HG03108 (cell line): ENCODE results near the gene PIBF1.
A peak's percentile ranks its signal among the peaks of the same experiment; 100 is the strongest.
"Not testable (repeated sequence)": the region's sequence is repeated elsewhere in the genome, so short reads cannot be mapped to it uniquely, and the experiment has no call there.

Experiments used
- ATAC-seq: cut with Tn5 transposase; IDR thresholded peaks from one replicate; pipeline ENCODE4 v1.9.1; 2021; ENCODE audit warnings: moderate library complexity; ENCODE audit not compliant: unreplicated experiment

The PIBF1 gene

DNA sequence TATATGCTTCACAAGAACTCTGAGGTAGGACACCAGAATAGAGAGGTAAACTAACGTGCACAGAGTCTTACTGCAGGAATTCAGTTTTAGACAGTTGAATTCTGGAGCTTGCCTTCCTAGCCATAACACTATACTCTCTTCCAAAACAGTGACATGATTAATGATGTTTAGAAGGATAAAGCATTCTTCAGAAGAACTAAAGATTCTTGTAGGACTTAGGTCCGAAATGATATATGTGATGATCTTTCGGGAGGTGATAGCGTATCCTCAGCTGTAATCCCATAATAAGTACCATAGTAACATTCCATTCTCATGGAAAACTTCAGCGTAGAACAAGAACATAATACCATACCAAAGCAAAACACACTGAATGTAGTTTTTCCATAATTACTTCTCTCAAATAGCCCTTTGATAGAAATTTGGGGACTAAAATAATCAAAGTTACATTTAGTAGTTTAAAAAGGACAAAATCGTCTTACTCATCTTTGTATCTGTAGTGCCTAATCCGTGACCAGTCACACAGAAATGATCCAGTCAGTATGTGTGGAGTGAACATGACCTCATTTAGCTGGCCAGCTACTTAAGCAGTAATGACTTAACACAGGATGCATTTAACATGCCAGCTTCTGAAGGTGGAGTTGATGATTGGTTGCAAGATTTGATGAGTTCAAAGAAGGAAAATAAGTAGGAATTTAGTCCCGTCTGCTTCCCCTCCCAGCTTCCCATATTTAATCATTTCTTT, 38.4 kb downstream of the PIBF1 start:
- no peak for ATAC-seq

- no peak for ATAC-seq
Observed at GRCh38 chr13:72820898-72821279, 39.0 kb downstream of the PIBF1 start.

- no peak for ATAC-seq
Observed at GRCh38 chr13:72823081-72823480, 41.1 kb downstream of the PIBF1 start.

DNA sequence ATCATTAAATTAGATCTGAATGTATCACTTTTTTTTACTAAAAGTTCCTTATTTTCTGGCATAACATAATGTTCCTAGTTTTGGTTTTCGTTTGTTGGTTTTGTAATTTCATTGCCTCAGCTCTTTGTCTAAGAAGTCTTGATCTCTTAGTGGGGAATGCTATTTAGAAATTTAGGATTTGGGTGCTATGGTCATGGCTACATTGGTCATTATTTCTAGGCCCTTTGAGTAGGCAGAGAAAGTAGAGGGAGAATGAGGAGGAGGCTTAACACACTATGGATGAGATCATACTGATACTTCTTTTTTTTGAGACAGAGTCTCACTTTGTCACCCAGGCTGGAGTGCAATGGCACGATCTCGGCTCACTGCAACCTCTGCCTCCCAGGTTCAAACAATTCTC, 41.8 kb downstream of the PIBF1 start:
- no peak for ATAC-seq

DNA sequence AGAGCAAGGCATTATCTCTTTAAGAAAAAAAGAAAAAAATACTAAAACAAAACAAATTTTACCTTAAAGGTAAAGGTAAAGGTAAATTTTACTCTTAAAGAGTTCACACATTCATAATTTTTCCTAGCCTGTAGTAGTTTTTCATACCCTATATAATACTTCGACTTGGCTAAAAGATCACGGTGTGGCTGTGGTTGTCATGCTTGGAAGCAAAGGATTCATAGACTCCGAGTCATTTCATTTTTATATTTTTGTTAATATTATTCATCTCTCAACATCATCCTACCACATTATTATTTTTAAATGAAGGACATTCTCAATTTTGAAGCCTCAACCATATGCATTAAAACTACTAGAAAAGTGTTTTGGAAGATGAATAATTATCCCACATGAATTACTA, 52.7 kb downstream of the PIBF1 start:
- no peak for ATAC-seq

DNA sequence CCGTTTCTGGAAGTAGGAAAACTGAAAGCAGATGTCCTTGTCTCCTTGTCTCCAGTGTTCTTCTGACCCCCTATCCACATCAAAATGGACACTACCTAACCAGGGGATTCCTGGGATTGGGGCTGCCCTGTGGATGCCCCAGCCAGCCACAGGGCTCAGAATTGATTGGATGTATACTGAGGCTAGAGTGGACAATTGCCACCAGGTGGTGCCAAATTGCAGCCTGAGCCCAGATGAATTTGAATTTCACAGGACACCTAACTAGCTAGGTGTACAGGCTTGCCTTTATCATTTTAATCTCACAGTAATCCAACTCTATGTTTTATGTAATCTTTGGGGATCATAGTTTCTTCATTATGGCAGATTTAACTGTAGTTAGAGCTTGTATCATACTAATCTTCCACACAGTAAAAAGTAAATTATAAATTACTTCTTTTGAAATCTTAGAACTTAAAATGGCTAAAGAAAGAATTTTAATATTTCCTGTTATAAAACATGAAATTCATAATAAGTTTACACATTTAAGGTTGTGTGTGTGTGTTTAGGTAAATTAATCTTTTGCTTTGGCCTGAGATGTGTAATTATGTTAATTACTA, 58.0 kb downstream of the PIBF1 start:
- peak; percentile 87 for ATAC-seq

DNA sequence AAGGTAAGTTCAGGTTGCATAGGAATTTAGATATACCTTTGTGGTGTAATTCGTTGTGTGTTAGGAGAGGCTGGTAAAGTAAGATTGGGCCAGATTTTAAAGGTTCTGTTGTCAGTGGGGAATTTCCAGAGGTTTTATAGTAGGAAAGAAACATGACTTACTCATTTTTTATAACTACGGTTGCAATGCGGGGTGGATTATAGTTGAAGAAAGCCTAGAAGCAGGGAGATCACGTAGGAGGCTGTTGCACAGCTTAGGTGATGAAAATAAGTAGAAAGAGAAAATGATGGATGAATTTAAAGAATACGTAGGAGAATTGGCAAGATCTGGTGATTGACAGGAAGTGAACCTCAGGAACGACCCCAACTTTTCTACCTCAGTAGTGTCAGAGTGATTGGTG, 61.1 kb downstream of the PIBF1 start:
- no peak for ATAC-seq

DNA sequence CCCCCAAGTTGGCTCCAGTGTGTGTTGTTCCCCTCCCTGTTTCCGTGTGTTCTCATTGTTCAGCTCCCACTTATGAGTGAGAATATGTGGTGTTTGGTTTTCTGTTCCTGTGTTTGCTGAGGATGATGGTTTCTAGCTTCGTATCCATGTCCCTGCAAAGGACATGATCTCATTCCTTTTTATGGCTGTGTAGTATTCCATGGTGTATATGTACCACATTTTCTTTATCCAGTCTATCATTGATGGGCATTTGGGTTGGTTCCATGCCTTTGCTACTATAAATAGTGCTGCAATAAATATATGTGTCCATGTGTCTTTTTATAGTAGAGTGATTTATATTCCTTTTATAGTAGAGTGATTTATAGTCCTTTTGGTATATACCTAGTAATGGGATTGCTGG, 63.2 kb downstream of the PIBF1 start:
- ATAC-seq = not testable (repeated sequence)

GRCh38 chr13:72849571-72849970, 67.6 kb downstream of the PIBF1 start:
- ATAC-seq = no peak

GRCh38 chr13:72850959-72851677, 69.2 kb downstream of the PIBF1 start:
- no peak for ATAC-seq

GRCh38 chr13:72851678-72852014, 69.7 kb downstream of the PIBF1 start:
- no peak for ATAC-seq

DNA sequence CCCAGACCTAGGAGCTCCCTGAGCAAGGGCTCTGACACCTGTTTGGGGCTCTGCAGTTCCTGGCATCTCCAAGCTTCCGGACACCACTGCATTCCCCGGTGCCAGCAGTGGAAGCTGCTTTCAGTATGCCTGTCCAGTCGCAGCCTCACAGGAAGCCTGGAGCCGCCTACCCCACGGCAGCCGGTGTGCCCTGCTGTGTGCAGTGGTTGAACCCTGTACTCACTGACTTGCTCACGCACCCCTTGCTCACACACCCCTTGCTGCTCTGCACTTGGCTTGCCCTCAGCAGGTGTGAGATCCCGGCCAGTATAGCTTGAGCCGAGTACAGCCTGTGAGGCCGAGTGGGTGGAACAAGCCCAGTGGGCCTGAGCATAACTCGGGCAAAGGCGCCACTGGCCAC, 70.3 kb downstream of the PIBF1 start:
- ATAC-seq = no peak

GRCh38 chr13:72853000-72853399, 71.1 kb downstream of the PIBF1 start:
- ATAC-seq = no peak

- peak; percentile 89 for ATAC-seq
Observed at GRCh38 chr13:72864142-72865011, 82.4 kb downstream of the PIBF1 start.

- ATAC-seq = no peak
Observed at GRCh38 chr13:72868229-72868628, 86.3 kb downstream of the PIBF1 start.

- no peak for ATAC-seq
Observed at GRCh38 chr13:72875233-72875632, 93.3 kb downstream of the PIBF1 start.

DNA sequence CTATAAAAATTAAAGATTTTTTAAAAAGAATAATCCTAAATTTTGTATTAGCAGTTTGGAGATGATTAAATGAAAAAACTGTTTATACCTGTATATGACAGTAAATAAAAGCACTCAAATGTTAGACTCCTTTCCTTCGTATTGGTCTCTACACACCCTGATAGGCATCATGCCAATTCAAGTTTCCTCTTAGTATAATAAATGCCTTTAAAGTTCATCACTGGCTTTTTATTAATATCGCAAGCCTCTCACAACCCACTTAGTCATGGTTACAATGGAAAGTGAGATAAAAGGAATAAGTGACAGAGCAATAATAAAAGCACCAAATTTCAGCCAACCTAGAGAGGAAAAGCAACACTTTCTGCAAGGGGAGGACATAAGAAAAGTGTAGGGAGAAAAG, 102.2 kb downstream of the PIBF1 start:
- ATAC-seq = no peak

- ATAC-seq = no peak
Observed at GRCh38 chr13:72886272-72887067, 104.5 kb downstream of the PIBF1 start.

- no peak for ATAC-seq
Observed at GRCh38 chr13:72889495-72889894, 107.6 kb downstream of the PIBF1 start.

- ATAC-seq = no peak
Observed at GRCh38 chr13:72890546-72890945, 108.6 kb downstream of the PIBF1 start.

GRCh38 chr13:72891423-72891822, 109.5 kb downstream of the PIBF1 start:
- ATAC-seq = no peak
